ENCODE measurements around the gene ALPK1. TPM values are rescaled to one million over a fixed set of nuclear protein-coding genes. Genes with fewer than 3 reads are reported as not detected.

Gene ALPK1
- total and polyA plus RNA-seq, 2 experiments from 2014 or later: 0.10 to 0.49 TPM

- H3K27me3 ChIP-seq (ENCODE audit: insufficient read depth): no peaks in the 10 kb centered on the region
- peak; percentile 78 for DNase-seq (ENCODE audit: low spot score)
- no peaks in the 10 kb centered on the region for H3K36me3 ChIP-seq (ENCODE audit: insufficient read depth)
- H3K27ac ChIP-seq (ENCODE audit: low read depth): no peak overlapping the region
- H3K4me1 ChIP-seq (ENCODE audit: insufficient read depth): peaks cover 1% of the 10 kb centered on the region; the same call in 1 of the 2 replicates
- Mint-ChIP-seq H3K4me1 (peaks cover 3% of the 10 kb centered on the region), H3K27ac (no peak overlapping the region), H3K9me3 (no peaks in the 10 kb centered on the region), H3K27me3 (ENCODE audit: insufficient read depth, low read depth, poor library complexity) (peaks cover 2% of the 10 kb centered on the region), H3K4me3 (no peak overlapping the region), H3K36me3 (ENCODE audit: low read depth) (no peaks in the 10 kb centered on the region)
- ATAC-seq: peak; percentile 98
- no peaks in the 10 kb centered on the region for H3F3A ChIP-seq (replicated peaks; ENCODE audit: low read depth)
- no peak overlapping the region for H3K4me3 ChIP-seq
- H4K20me1 ChIP-seq (replicated peaks; ENCODE audit: insufficient read depth): no peaks in the 10 kb centered on the region
- no peaks in the 10 kb centered on the region for H3K9me2 ChIP-seq (ENCODE audit: insufficient read depth)
- no peak overlapping the region for H2AFZ ChIP-seq
- H3K79me2 ChIP-seq (replicated peaks; ENCODE audit: insufficient read depth): no peaks in the 10 kb centered on the region
- no peak overlapping the region for H3K4me2 ChIP-seq
- TF ChIP-seq EZH2phosphoT487 (IDR thresholded peaks at IDR 0.05; ENCODE audit: unreplicated experiment) (no peak), POLR2AphosphoS5 (IDR thresholded peaks at IDR 0.05; ENCODE audit: low read depth) (no peak), ZNF114 (CRISPR knock-in tag; IDR thresholded peaks at IDR 0.05) (0 out of 2 replicates have a peak, but pooled peaks have one; percentile 39), JUNB (IDR thresholded peaks at IDR 0.05; ENCODE audit: unreplicated experiment) (no peak), CREB1 (CRISPR knock-in tag; IDR thresholded peaks at IDR 0.05; ENCODE audit: low read depth) (no peak), ZNF331 (CRISPR knock-in tag; IDR thresholded peaks at IDR 0.05; ENCODE audit: low read depth) (no peak), CTCF (conservative IDR thresholded peaks at IDR 0.05; ENCODE audit: low read depth in 2 of 2) (peak; percentile 67 to 89)
These were observed 120.9 kb downstream of the ALPK1 start for GRCh38 chr4:112418092-112418491.

- Mint-ChIP-seq H3K36me3 (ENCODE audit: low read depth) (no peaks in the 10 kb centered on the region), H3K27me3 (ENCODE audit: insufficient read depth, low read depth, poor library complexity) (peaks cover 1% of the 10 kb centered on the region), H3K4me1 (peaks cover 4% of the 10 kb centered on the region), H3K27ac (no peak overlapping the region), H3K4me3 (no peak overlapping the region), H3K9me3 (no peaks in the 10 kb centered on the region)
- Histone ChIP-seq H3K4me1 (ENCODE audit: insufficient read depth) (no peaks in the 10 kb centered on the region), H3K4me3 (no peak overlapping the region), H3F3A (replicated peaks; ENCODE audit: low read depth) (no peaks in the 10 kb centered on the region), H3K9me2 (ENCODE audit: insufficient read depth) (no peaks in the 10 kb centered on the region), H4K20me1 (replicated peaks; ENCODE audit: insufficient read depth) (no peaks in the 10 kb centered on the region), H3K4me2 (no peak overlapping the region), H3K79me2 (replicated peaks; ENCODE audit: insufficient read depth) (no peaks in the 10 kb centered on the region), H3K27me3 (ENCODE audit: insufficient read depth) (no peaks in the 10 kb centered on the region), H3K27ac (ENCODE audit: low read depth) (no peak overlapping the region), H2AFZ (no peak overlapping the region), H3K36me3 (ENCODE audit: insufficient read depth) (no peaks in the 10 kb centered on the region)
- DNase-seq (ENCODE audit: low spot score) (no peak), ATAC-seq (no peak)
- TF ChIP-seq NANOG (IDR thresholded peaks at IDR 0.05; ENCODE audit: borderline replicate concordance): no peak
- TF ChIP-seq EZH2 (IDR thresholded peaks at IDR 0.05; ENCODE audit: low read depth, unreplicated experiment): no peak
- no peak for TF ChIP-seq POLR2AphosphoS5 (IDR thresholded peaks at IDR 0.05; ENCODE audit: low read depth)
- TF ChIP-seq ZNF462 (CRISPR knock-in tag; IDR thresholded peaks at IDR 0.05): no peak
- no peak for TF ChIP-seq JUNB (IDR thresholded peaks at IDR 0.05; ENCODE audit: unreplicated experiment)
- no peak for TF ChIP-seq CREB1 (CRISPR knock-in tag; IDR thresholded peaks at IDR 0.05; ENCODE audit: low read depth)
- TF ChIP-seq REST (IDR thresholded peaks at IDR 0.05; ENCODE audit: unreplicated experiment): no peak
These were observed 124.7 kb downstream of the ALPK1 start for GRCh38 chr4:112421911-112422310.

Data from GM23338 (cell line).